NCI-H1417 (cell line): Measurements from ENCODE around the gene HTR3A.
A peak's percentile ranks its signal among the peaks of the same experiment; 100 is the strongest.

Experiments
- DNase-seq, 3 experiments: peaks; one replicate each; lab custom pipeline; 2025; lab: John Stamatoyannopoulos, UW

The HTR3A gene

GRCh38 chr11:113979431-113979830 lies 4.5 kb downstream of the HTR3A start:
- no peak for DNase-seq

- DNase-seq = no peak
Measured at GRCh38 chr11:113980785-113981184, 5.9 kb downstream of the HTR3A start.

GRCh38 chr11:113982306-113982705 lies 7.4 kb downstream of the HTR3A start:
- DNase-seq = no peak

DNA sequence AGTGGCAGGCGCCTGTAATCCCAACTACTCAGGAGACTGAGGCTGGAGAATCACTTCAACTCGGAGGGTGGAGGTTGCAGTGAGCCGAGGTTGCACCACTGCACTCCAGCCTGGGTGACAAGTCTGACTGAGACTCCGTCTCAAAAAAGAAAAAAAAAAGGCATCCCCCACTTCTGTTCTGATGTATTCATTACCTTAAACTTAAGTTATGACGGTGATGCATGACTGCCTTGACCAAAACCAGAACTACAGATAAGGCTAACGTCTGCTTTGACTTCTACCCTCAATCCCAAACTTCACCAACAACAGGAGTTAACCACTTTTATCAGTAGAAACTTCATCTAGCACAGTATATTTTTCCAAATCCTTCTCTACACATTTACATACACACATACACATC lies 9.9 kb downstream of the HTR3A start:
- no peak for DNase-seq

DNA sequence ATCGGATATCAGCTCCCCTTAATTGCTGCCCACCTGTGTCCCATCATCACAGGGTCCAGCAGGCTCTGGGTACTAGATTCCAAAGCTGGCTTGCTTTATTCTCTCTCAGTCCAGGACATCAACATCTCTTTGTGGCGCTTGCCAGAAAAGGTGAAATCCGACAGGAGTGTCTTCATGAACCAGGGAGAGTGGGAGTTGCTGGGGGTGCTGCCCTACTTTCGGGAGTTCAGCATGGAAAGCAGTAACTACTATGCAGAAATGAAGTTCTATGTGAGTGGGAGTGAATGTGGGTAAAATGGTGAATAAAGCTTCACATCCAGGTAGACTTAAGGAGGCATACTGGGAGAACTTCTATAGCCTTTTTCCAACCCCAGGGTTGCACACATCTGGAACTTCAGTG lies 11.0 kb downstream of the HTR3A start:
- DNase-seq = no peak

GRCh38 chr11:113986351-113987140 lies 11.6 kb downstream of the HTR3A start:
- no peak for DNase-seq

GRCh38 chr11:113989381-113989780 lies 14.5 kb downstream of the HTR3A start:
- no peak for DNase-seq

DNA sequence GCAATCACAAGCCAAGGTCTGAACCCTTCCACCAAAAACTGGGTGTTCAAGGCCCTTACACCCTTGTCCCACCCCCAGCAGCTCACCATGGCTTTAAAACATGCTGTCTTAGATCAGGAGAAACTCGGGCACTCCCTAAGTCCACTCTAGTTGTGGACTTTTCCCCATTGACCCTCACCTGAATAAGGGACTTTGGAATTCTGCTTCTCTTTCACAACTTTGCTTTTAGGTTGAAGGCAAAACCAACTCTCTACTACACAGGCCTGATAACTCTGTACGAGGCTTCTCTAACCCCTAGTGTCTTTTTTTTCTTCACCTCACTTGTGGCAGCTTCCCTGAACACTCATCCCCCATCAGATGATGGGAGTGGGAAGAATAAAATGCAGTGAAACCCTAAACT lies 15.0 kb downstream of the HTR3A start:
- DNase-seq = no peak

DNA sequence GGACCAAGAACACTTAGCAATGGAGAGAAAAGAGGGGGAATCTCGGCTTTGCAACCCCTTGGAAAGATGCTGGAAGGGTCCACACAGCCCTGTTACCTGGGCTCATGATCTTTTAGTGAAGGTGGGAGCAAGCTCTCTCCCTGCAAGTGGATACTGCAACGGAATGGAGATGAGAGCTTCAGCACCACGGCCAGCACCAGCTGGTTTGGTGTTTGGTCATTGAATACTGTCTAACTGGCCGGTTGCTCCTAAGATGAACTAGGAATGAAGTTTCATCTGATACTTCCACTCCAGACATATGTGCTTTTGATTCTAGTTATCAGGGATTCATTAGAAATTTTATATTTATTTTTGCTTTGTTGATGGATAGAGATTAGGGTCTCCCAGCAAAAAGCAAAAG lies 16.3 kb downstream of the HTR3A start:
- no peak for DNase-seq

DNA sequence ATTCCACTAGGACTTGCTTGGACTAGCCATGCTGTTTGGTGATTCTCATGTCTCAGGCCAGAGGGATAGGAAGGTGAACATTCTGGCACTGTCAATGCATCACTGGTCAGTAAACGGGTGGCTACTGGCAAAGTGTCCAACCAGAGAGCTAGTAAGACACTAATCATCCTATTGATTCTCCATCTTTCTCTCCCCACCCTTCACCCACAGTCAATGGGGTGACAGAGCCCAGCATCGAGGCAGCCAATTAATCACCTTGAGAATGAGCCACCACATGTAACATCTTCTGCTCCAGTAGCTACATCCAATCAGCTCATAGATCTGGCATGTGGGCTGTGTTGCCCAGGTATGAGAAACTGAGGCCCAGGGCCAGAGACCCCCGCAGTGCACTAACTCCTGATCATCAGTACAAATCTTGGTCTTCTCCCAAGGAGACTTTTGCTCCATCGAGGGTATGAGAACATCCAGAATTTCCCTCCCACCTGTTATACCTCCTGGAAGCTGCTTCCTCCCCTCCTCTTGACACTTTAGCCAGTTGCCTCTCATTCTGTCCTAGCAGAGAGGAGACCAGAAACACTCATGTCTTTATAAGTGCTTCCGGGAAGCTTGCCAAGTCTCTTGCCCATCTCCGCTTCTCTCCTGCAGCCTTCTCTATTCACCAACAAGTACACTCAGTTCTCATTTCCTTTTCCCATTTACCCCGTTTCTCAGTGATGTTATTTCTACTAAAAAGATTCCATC lies 17.0 kb downstream of the HTR3A start:
- peak; percentile 79 to 94 (median 85) for DNase-seq

DNA sequence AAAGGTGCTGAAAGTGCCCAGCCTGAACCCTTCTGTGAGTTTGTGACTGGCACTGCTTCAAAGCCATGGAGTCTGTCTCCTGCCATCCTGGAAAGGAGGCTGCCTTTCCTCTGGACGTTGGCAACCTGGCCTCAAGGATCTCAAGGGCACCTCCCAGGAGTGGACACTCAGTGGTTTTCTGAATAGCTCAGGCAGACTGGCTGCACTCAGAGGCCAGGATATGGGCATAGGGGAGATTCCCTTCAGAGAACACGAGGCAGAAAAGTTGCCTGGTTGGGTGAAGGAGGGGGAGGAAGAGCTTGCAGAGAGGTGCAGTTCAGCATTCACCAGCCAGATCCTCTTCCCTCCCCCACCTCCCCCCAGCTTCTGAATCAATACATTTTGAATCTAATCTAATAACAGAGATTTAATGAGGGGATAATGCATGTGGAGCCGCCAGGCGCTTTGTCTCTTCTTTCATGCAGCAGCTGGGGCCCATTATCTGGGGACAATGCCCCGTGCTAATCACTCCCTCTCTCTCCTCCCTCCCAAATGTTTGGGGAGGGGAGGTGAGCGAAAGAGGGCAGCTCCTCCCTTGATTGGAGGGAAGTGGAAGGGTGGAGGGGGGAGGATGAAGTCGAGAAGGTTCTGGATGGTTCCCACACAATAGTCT lies 17.7 kb downstream of the HTR3A start:
- DNase-seq = peak in 2 of 3 experiments; percentile 79 to 96

- peak; percentile 2 to 73 (median 60) for DNase-seq
Measured at GRCh38 chr11:113994077-113994954, 19.4 kb downstream of the HTR3A start.

- no peak for DNase-seq
Measured at GRCh38 chr11:113997473-113997872, 22.6 kb downstream of the HTR3A start.

DNA sequence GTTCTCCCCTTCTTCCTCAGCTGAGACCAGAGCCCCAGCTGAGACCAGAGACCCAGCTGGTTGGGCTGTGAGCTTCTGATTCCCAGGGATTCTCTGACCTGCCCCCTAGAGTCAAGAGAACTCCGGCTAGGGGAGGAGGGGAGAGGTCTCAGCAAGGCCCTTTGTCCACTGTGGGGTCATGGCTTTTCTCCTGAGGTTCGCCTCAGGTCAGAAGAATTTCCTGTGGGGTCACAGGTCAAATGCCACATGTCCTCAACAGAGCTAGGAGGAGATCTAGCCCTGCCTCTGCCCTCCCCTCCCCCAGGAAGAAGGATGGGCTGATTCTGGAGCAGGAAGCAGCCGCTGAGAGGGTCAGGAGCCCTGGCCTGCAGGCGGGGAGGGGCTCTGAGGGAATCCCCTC lies 23.7 kb downstream of the HTR3A start:
- DNase-seq = no peak

DNA sequence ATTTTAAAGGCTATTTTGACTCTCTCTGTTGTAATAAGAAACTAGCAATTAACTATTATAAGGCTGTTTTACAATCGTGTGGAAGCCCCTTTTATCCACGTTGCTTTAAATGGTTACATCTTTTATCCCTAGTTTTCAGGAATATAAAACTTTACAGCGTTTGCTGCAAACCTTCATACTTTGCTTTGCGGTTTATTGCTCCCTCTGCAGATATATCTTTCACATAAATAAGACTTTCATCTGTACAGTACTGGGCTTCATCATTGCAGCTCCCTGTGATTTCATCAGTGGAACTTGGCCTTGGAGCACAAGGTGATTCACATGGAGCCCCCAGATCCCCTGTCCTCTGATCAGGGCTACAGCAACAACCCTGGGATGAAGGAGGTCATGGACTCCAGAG lies 25.6 kb downstream of the HTR3A start:
- DNase-seq = no peak

- no peak for DNase-seq
Measured at GRCh38 chr11:114001416-114001815, 26.5 kb downstream of the HTR3A start.

DNA sequence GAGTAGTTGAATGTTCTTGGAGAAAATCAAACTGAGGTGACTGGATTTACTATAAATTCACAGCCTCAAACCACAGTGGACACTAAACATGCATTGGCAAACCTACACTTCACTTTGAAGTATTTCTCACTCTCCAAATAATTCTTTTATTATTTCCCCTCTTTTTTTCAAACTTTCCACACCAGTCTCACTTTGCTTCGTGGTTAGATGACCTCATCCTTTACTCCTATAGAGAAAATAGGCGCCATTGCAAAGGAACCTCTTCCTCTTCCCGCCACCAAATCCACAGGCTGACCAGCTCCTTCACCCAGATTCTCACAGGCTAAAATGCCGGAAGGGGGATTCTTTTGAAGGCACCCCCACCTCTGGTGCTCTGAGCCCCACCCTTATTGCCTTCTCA lies 33.4 kb downstream of the HTR3A start:
- DNase-seq = no peak

DNA sequence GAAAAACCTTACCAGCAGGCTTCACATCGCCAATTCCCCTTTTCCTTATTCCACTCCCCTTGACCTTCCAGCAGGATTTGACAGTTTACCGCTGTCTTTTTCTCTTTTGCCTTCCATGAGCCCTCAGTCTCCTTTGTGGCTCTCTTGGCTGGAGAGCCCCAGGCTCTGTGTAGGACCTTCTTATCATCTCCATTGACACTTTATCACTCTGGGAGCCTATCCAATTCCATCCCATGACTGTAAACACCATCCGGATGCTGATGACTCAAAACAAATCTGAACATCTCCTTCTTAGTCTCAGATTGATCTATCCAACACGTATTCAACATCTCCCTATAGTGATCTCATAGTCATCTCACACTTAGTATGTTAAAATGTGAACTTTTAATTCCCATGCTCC lies 36.0 kb downstream of the HTR3A start:
- no peak for DNase-seq

GRCh38 chr11:114011443-114011842 lies 36.5 kb downstream of the HTR3A start:
- DNase-seq = no peak

DNA sequence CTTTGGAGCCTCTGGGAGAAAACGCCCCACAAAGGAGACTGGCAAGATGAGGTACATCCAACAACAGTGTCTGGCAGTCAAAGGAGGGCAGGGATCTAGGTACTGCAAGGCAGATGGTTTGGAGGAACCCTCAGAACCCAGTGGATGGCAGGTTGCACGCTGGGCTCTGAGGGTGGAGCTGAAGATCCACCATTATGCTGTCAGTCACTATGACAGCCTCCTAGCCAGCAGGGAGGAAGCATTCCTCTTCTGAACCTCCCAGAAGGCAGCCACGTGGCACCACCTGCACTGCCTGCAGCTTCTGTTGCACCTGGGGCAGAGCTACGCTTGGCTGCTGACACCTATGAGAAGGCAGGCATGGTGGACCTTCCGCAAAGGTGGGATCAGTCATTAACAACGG lies 40.2 kb downstream of the HTR3A start:
- peak in 1 of 3 experiments; percentile 30 for DNase-seq

- no peak for DNase-seq
Measured at GRCh38 chr11:114016986-114017385, 42.1 kb downstream of the HTR3A start.

GRCh38 chr11:114017723-114018122 lies 42.8 kb downstream of the HTR3A start:
- no peak for DNase-seq
